SK-N-SH (cell line): ENCODE measurements around the gene HNRNPA1. TPM values are rescaled to one million over a fixed set of nuclear protein-coding genes. Genes with fewer than 3 reads are reported as not detected.

Source experiments
- CTCF ChIA-PET: fragments of 300-600, 350-600 bp; formaldehyde crosslinking; extraction: SDS; loops from one replicate; lab custom pipeline; 2021; lab: Yijun Ruan, JAX
- POLR2A ChIA-PET: fragments of 350-600 bp; sonication (Branson Sonifier 250); formaldehyde crosslinking; extraction: SDS; loops from one replicate; lab custom pipeline; 2020; ENCODE audit warnings: antibody characterized with exemption, inconsistent platforms; lab: Yijun Ruan, JAX
- DNase-seq: peaks from one replicate; pipeline ENCODE4 v3.0.0; 2012
- H2AFZ ChIP-seq: fragments of 200-600 bp; sonication (generic); 2 replicates; pipeline ENCODE4 v1.8.1; 2016; ENCODE audit warnings: antibody characterized with exemption, mild to moderate bottlenecking, low read depth
- H3F3A ChIP-seq: fragments of 200-600 bp; sonication (generic); replicated peaks from 2 replicates; pipeline ENCODE3; 2016; ENCODE audit warnings: antibody characterized with exemption, mild to moderate bottlenecking; ENCODE audit not compliant: insufficient read depth
- H3K27ac ChIP-seq, 2 experiments: fragments of 200-500 bp in 1 of 2; fragments of 200-600 bp in 1 of 2; sonication (Bioruptor generic) in 1 of 2; sonication (generic), shearing (Covaris generic) in 1 of 2; 2 replicates each; pipeline versions ENCODE4 v1.5.1 to v1.6.1; 2014 to 2016; ENCODE audit warnings: low read depth in 2 of 2, inconsistent platforms in 1 of 2, low read length in 1 of 2, mild to moderate bottlenecking in 1 of 2, mixed read lengths in 1 of 2
- H3K27me3 ChIP-seq: fragments of 200-600 bp; sonication (generic), shearing (Covaris generic); 2 replicates; pipeline ENCODE4 v1.6.1; 2016; ENCODE audit warnings: mixed run types; ENCODE audit not compliant: insufficient read depth
- H3K36me3 ChIP-seq, 2 experiments: fragments of 200-500 bp in 1 of 2; fragments of 200-600 bp in 1 of 2; sonication (Bioruptor generic) in 1 of 2; sonication (generic) in 1 of 2; replicated peaks in 1 of 2; 2 replicates each; pipeline versions ENCODE3 to v1.5.1; 2014 to 2016; ENCODE audit warnings: low read length in 1 of 2, mild to moderate bottlenecking in 1 of 2; ENCODE audit not compliant: insufficient read depth in 2 of 2, control insufficient read depth in 1 of 2
- H3K4me1 ChIP-seq, 2 experiments: fragments of 200-500 bp in 1 of 2; fragments of 200-600 bp in 1 of 2; sonication (Bioruptor generic) in 1 of 2; sonication (generic), shearing (Covaris generic) in 1 of 2; 2 replicates each; pipeline versions ENCODE4 v1.5.1 to v1.6.1; 2014 to 2016; ENCODE audit warnings: low read depth in 1 of 2, low read length in 1 of 2, mixed run types in 1 of 2; ENCODE audit not compliant: insufficient read depth in 2 of 2, control insufficient read depth in 1 of 2
- H3K4me2 ChIP-seq: fragments of 200-600 bp; sonication (generic), shearing (Covaris generic); 2 replicates; pipeline ENCODE4 v1.6.1; 2017; ENCODE audit warnings: mixed run types
- H3K4me3 ChIP-seq, 2 experiments: fragments of 200-500 bp in 1 of 2; fragments of 200-600 bp in 1 of 2; sonication (Bioruptor generic) in 1 of 2; sonication (generic), shearing (Covaris generic) in 1 of 2; 2 replicates each; pipeline versions ENCODE4 v1.5.1 to v1.8.1; 2014 to 2016; ENCODE audit warnings: low read depth in 2 of 2, inconsistent platforms in 1 of 2, low read length in 1 of 2, mild to moderate bottlenecking in 1 of 2, mixed read lengths in 1 of 2, moderate library complexity in 1 of 2
- H3K79me2 ChIP-seq: fragments of 200-600 bp; sonication (generic); 2 replicates; pipeline ENCODE4 v1.8.1; 2017; ENCODE audit warnings: mild to moderate bottlenecking; ENCODE audit not compliant: insufficient read depth
- H3K9ac ChIP-seq: fragments of 200-600 bp; sonication (generic); 2 replicates; pipeline ENCODE4 v1.6.1; 2017; ENCODE audit warnings: mixed run types
- H3K9me2 ChIP-seq: fragments of 200-600 bp; sonication (generic); 2 replicates; pipeline ENCODE4 v1.6.1; 2017; ENCODE audit warnings: mixed run types
- H3K9me3 ChIP-seq: fragments of 200-600 bp; sonication (generic); 2 replicates; pipeline ENCODE4 v1.6.1; 2017; ENCODE audit warnings: mixed run types, mild to moderate bottlenecking, moderate library complexity
- H4K20me1 ChIP-seq: fragments of 200-600 bp; sonication (generic); 2 replicates; pipeline ENCODE4 v1.6.1; 2017; ENCODE audit warnings: mild to moderate bottlenecking, mixed run types; ENCODE audit not compliant: insufficient read depth
- CTCF ChIP-seq: fragments of 200-600 bp; sonication (generic); IDR thresholded peaks from 2 replicates; pipeline ENCODE4 v1.6.1; 2017; ENCODE audit warnings: antibody characterized with exemption, mild to moderate bottlenecking, moderate library complexity
- EP300 ChIP-seq, 2 experiments: IDR thresholded peaks; 2 replicates each; pipeline versions ENCODE4 v1.4.0 to v1.6.1; 2012; ENCODE audit warnings: borderline replicate concordance in 1 of 2, low read depth in 1 of 2, low read length in 1 of 2
- EZH2phosphoT487 ChIP-seq: fragments of 200-600 bp; sonication (generic); IDR thresholded peaks from 2 replicates; pipeline ENCODE4 v1.6.1; 2017; ENCODE audit warnings: low read depth, mixed run types, mild to moderate bottlenecking, antibody characterized with exemption, moderate library complexity, borderline replicate concordance
- JUND ChIP-seq: IDR thresholded peaks from 2 replicates; pipeline ENCODE4 v1.4.0; 2012
- MXI1 ChIP-seq: IDR thresholded peaks from 2 replicates; pipeline ENCODE4 v1.6.1; 2012; ENCODE audit warnings: mild to moderate bottlenecking, low read depth, low read length, improper control_type of control experiment
- POLR2AphosphoS5 ChIP-seq: IDR thresholded peaks from 2 replicates; pipeline ENCODE4 v1.6.1; 2012; ENCODE audit warnings: low read depth, low read length
- RAD21 ChIP-seq: IDR thresholded peaks from 2 replicates; pipeline ENCODE4 v1.6.1; 2012; ENCODE audit warnings: mild to moderate bottlenecking, low read length
- RCOR1 ChIP-seq: fragments of 150-350 bp; IDR thresholded peaks from 2 replicates; pipeline ENCODE4 v1.6.1; 2017; ENCODE audit warnings: antibody characterized with exemption, low read length
- RXRA ChIP-seq: IDR thresholded peaks from 2 replicates; pipeline ENCODE4 v1.4.0; 2012; ENCODE audit warnings: low read depth, mild to moderate bottlenecking, borderline replicate concordance
- SMC3 ChIP-seq: IDR thresholded peaks from 2 replicates; pipeline ENCODE4 v1.6.1; 2012; ENCODE audit warnings: low read depth, low read length, improper control_type of control experiment
- TAF1 ChIP-seq: IDR thresholded peaks from 2 replicates; pipeline ENCODE4 v1.6.1; 2012; ENCODE audit warnings: low read depth, mild to moderate bottlenecking, low read length, moderate library complexity, borderline replicate concordance
- USF2 ChIP-seq: fragments of 150-350 bp; IDR thresholded peaks from 2 replicates; pipeline ENCODE4 v1.6.1; 2017; ENCODE audit warnings: antibody characterized with exemption, low read length, low read depth, borderline replicate concordance
- YY1 ChIP-seq: IDR thresholded peaks from 2 replicates; pipeline ENCODE4 v1.4.0; 2012; ENCODE audit warnings: low read depth, mild to moderate bottlenecking
- WGBS: methylation state at CpG from one replicate; pipeline ENCODE4 v1.1.6; 2017; ENCODE audit warnings: low lambda C conversion rate; 5-methylcytosine and 5-hydroxymethylcytosine counted together
- polyA plus RNA-seq, 3 experiments: library from polyadenylated mRNA; depleted of rRNA; stranded (reverse); fragments of >200 nt; gene quantifications; 2 replicates each; pipeline ENCODE4 v1.2.3, GENCODE V29; 2012
- TF ChIP-seq, protein P1 (sequence below): IDR thresholded peaks from 2 replicates; pipeline ENCODE4 v1.6.1; 2012; ENCODE audit warnings: mild to moderate bottlenecking, low read depth, low read length, moderate library complexity
- TF ChIP-seq, protein P2 (sequence below): IDR thresholded peaks from 2 replicates; pipeline ENCODE4 v1.4.0; 2012; ENCODE audit warnings: low read depth, borderline replicate concordance

Gene HNRNPA1
- polyA plus RNA-seq, 1 of the 3 experiments (the other 2 are of a cell fraction), result 773 TPM

DNA sequence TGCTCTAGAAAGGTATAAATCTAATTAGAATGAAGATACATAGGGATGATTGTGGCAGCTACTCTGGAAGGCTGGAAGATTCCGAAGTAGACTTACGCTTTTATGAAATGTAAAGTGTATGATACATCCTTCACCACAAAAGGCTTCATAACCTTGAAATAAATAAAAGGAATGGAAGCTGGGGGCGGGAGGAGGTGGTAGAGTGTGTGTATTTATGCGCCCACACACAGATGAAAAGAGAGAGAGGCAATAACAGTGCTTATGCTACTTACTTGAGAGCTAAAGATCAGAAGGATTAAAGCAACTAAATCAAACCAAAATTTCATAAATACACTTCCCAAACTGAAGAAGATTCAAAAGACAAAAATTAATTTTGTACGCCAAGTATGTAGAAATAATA lies 31.0 kb upstream of the HNRNPA1 start:
- H4K20me1 ChIP-seq, result no peaks in the 10 kb centered on the region
- peaks cover 5% of the 10 kb centered on the region for H3F3A ChIP-seq
- no peaks in the 10 kb centered on the region for H3K27me3 ChIP-seq
- H3K4me2 ChIP-seq, result no peak overlapping the region
- H3K79me2 ChIP-seq, result peaks cover 80% of the 10 kb centered on the region
- TF ChIP-seq RXRA (no peak), TAF1 (no peak)
- TF ChIP-seq, protein P1, sequence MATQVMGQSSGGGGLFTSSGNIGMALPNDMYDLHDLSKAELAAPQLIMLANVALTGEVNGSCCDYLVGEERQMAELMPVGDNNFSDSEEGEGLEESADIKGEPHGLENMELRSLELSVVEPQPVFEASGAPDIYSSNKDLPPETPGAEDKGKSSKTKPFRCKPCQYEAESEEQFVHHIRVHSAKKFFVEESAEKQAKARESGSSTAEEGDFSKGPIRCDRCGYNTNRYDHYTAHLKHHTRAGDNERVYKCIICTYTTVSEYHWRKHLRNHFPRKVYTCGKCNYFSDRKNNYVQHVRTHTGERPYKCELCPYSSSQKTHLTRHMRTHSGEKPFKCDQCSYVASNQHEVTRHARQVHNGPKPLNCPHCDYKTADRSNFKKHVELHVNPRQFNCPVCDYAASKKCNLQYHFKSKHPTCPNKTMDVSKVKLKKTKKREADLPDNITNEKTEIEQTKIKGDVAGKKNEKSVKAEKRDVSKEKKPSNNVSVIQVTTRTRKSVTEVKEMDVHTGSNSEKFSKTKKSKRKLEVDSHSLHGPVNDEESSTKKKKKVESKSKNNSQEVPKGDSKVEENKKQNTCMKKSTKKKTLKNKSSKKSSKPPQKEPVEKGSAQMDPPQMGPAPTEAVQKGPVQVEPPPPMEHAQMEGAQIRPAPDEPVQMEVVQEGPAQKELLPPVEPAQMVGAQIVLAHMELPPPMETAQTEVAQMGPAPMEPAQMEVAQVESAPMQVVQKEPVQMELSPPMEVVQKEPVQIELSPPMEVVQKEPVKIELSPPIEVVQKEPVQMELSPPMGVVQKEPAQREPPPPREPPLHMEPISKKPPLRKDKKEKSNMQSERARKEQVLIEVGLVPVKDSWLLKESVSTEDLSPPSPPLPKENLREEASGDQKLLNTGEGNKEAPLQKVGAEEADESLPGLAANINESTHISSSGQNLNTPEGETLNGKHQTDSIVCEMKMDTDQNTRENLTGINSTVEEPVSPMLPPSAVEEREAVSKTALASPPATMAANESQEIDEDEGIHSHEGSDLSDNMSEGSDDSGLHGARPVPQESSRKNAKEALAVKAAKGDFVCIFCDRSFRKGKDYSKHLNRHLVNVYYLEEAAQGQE, result no peak
- WGBS, result 93% methylated on average over 5 of the region's 5 CpGs
- H3K9ac ChIP-seq, result no peak overlapping the region
- DNase-seq, result no peak
- H3K27ac ChIP-seq, result no peak overlapping the region
- ChIA-PET CTCF (interaction anchor here (0.6 to 4.2 kb wide), 15 partner anchors 9 to 264 kb away, joined by 3 to 26 read pairs (median 3); partner anchors contain the start of genes COPZ1 and HOXC10), POLR2A (interaction anchor here (1.2 kb wide), 1 partner anchor 109 kb away, joined by 3 read pairs; no protein-coding TSS in a partner anchor)
- no peaks in the 10 kb centered on the region for H3K9me3 ChIP-seq
- peaks cover 16 to 62% of the 10 kb centered on the region in 2 experiments for H3K36me3 ChIP-seq
- H2AFZ ChIP-seq, result no peak overlapping the region
- H3K9me2 ChIP-seq, result no peaks in the 10 kb centered on the region
- H3K4me3 ChIP-seq, result no peak overlapping the region
- H3K4me1 ChIP-seq, result no peaks in the 10 kb centered on the region

- Histone ChIP-seq H3K4me2 (no peak overlapping the region), H3K4me3 (no peak overlapping the region), H3K4me1 (peaks cover 0 to 4% of the 10 kb centered on the region in 2 experiments; a peak in 2 of 4 replicates), H2AFZ (no peak overlapping the region), H3K9me3 (no peaks in the 10 kb centered on the region), H3K9ac (no peak overlapping the region), H4K20me1 (no peaks in the 10 kb centered on the region), H3K27ac (peak overlapping the region in 1 of 2 experiments; percentile 43; a peak in 2 of 4 replicates), H3F3A (peaks cover 11% of the 10 kb centered on the region), H3K36me3 (peaks cover 23 to 68% of the 10 kb centered on the region in 2 experiments), H3K9me2 (no peaks in the 10 kb centered on the region), H3K79me2 (peaks cover 94% of the 10 kb centered on the region), H3K27me3 (no peaks in the 10 kb centered on the region)
- DNase-seq, result peak; percentile 73
- TF ChIP-seq JUND (no peak), MXI1 (no peak), RCOR1 (no peak), EP300 (IDR thresholded peaks at IDR 0.05; ENCODE audit: borderline replicate concordance in 1 of 2, low read depth in 1 of 2, low read length in 1 of 2) (no peak), RAD21 (peak; percentile 78), POLR2AphosphoS5 (no peak), SMC3 (peak; percentile 72), EZH2phosphoT487 (no peak), YY1 (no peak), CTCF (peak; percentile 87), USF2 (no peak)
- TF ChIP-seq, protein P2, sequence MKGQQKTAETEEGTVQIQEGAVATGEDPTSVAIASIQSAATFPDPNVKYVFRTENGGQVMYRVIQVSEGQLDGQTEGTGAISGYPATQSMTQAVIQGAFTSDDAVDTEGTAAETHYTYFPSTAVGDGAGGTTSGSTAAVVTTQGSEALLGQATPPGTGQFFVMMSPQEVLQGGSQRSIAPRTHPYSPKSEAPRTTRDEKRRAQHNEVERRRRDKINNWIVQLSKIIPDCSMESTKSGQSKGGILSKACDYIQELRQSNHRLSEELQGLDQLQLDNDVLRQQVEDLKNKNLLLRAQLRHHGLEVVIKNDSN, result no peak
- WGBS, result 92% methylated on average over 1 of the region's 1 CpG
- POLR2A ChIA-PET, result interaction anchor here (0.6 to 1.3 kb wide), 4 partner anchors 28 to 75 kb away, joined by 3 to 11 read pairs (median 4); partner anchors contain the start of genes CBX5 and HNRNPA1
- CTCF ChIA-PET, result interaction anchor here (0.7 to 6.1 kb wide), 45 partner anchors 8 to 128 kb away, joined by 3 to 36 read pairs (median 5); partner anchors contain the start of genes CBX5, COPZ1, HNRNPA1 and NFE2
These were observed 28.8 kb upstream of the HNRNPA1 start for GRCh38 chr12:54251667-54252284.
